GM12878 (cell line): ENCODE data around the gene SCUBE2.
"Not testable (repeated sequence)": the region's sequence is repeated elsewhere in the genome, so short reads cannot be mapped to it uniquely, and the experiment has no call there.

ENCODE experiments used
- E2F4 ChIP-seq: IDR thresholded peaks from 2 replicates; pipeline ENCODE4 v1.6.1; 2012; ENCODE audit warnings: low read depth, low read length, improper control_type of control experiment
- POLR2A ChIP-seq: IDR thresholded peaks from 2 replicates; pipeline ENCODE4 v1.6.1; 2011; ENCODE audit warnings: low read depth, mild to moderate bottlenecking, low read length
- SREBF1 ChIP-seq: IDR thresholded peaks from 2 replicates; pipeline ENCODE4 v1.6.1; 2012; ENCODE audit warnings: mild to moderate bottlenecking, low read length

DNA sequence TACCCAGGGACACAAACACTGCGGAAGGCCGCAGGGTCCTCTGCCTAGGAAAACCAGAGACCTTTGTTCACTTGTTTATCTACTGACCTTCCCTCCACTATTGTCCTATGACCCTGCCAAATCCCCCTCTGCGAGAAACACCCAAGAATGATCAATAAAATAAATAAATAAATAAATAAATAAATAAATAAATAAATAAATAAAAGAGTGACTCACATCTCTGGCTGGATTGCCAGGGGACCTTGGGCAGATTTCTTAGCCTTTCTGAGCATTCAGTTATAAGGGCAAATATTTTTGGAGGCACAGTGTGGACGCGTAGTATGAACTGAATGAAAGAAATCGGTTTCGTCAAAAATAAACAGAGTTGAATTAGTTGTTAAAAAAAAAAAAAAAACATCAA lies 112.0 kb downstream of the SCUBE2 start:
- not testable (repeated sequence) for TF ChIP-seq SREBF1, E2F4, POLR2A
